ENCODE measurements around the gene SHISA4.
"Not testable (repeated sequence)": the region's sequence is repeated elsewhere in the genome, so short reads cannot be mapped to it uniquely, and the experiment has no call there.

SHISA4 gene

GRCh38 chr1:201933840-201934430, 45.2 kb downstream of the SHISA4 start:
- no peak for DNase-seq

- DNase-seq: no peak
Observed at GRCh38 chr1:201937624-201938213, 49.0 kb downstream of the SHISA4 start.

GRCh38 chr1:201938440-201939035, 49.8 kb downstream of the SHISA4 start:
- DNase-seq: no peak

GRCh38 chr1:201939148-201939547, 50.5 kb downstream of the SHISA4 start:
- no peak for DNase-seq

- DNase-seq: no peak
Observed at GRCh38 chr1:201939574-201939973, 50.9 kb downstream of the SHISA4 start.

GRCh38 chr1:201940316-201940715, 51.6 kb downstream of the SHISA4 start:
- not testable (repeated sequence) for DNase-seq

GRCh38 chr1:201941420-201942128, 52.9 kb downstream of the SHISA4 start:
- no peak for DNase-seq

- no peak for DNase-seq
Observed at GRCh38 chr1:201942129-201942495, 53.4 kb downstream of the SHISA4 start.
